ENCODE measurements around the gene PSG7. TPM values are rescaled to one million over a fixed set of nuclear protein-coding genes. Genes with fewer than 3 reads are reported as not detected.
"Not testable (repeated sequence)": the region's sequence is repeated elsewhere in the genome, so short reads cannot be mapped to it uniquely, and the experiment has no call there.

The PSG7 gene
- total RNA-seq = not detected

GRCh38 chr19:42937107-42937506 lies at the start of gene PSG7:
Gene PSG7, minus strand, starts transcription at chr19:42937207. Its CDS starts 131 bp downstream, at chr19:42937076.
- DNase-seq (ENCODE audit: low read depth in 2 of 3, low spot score in 2 of 3) = not testable (repeated sequence)

- no peak for DNase-seq (ENCODE audit: low read depth in 2 of 3, low spot score in 2 of 3)
These were observed 48.6 kb upstream of the PSG7 start for GRCh38 chr19:42985588-42985987.

- DNase-seq (ENCODE audit: low read depth in 2 of 3, low spot score in 2 of 3) = not testable (repeated sequence)
These were observed 45.1 kb upstream of the PSG7 start for GRCh38 chr19:42982111-42982510.

- DNase-seq (ENCODE audit: low read depth in 2 of 3, low spot score in 2 of 3) = not testable (repeated sequence)
These were observed 34.4 kb upstream of the PSG7 start for GRCh38 chr19:42971451-42971850.

- no peak for DNase-seq (ENCODE audit: low read depth in 2 of 3, low spot score in 2 of 3)
These were observed 28.2 kb upstream of the PSG7 start for GRCh38 chr19:42965176-42965575.

GRCh38 chr19:42961119-42961518 lies 24.1 kb upstream of the PSG7 start:
- DNase-seq (ENCODE audit: low read depth in 2 of 3, low spot score in 2 of 3) = no peak

- not testable (repeated sequence) for DNase-seq (ENCODE audit: low read depth in 2 of 3, low spot score in 2 of 3)
These were observed 15.1 kb upstream of the PSG7 start for GRCh38 chr19:42952126-42952525.

- not testable (repeated sequence) for DNase-seq (ENCODE audit: low read depth in 2 of 3, low spot score in 2 of 3)
These were observed 14.5 kb upstream of the PSG7 start for GRCh38 chr19:42951476-42951875.

GRCh38 chr19:42942187-42942789 lies 5.3 kb upstream of the PSG7 start:
- DNase-seq (ENCODE audit: low read depth in 2 of 3, low spot score in 2 of 3) = no peak

- not testable (repeated sequence) for DNase-seq (ENCODE audit: low read depth in 2 of 3, low spot score in 2 of 3)
These were observed 2.3 kb downstream of the PSG7 start for GRCh38 chr19:42934726-42935125.

- not testable (repeated sequence) for DNase-seq (ENCODE audit: low read depth in 2 of 3, low spot score in 2 of 3)
These were observed 2.8 kb downstream of the PSG7 start for GRCh38 chr19:42934183-42934582.

- not testable (repeated sequence) for DNase-seq (ENCODE audit: low read depth in 2 of 3, low spot score in 2 of 3)
These were observed 3.6 kb downstream of the PSG7 start for GRCh38 chr19:42933412-42933811.

- DNase-seq (ENCODE audit: low read depth in 2 of 3, low spot score in 2 of 3) = not testable (repeated sequence)
These were observed 4.4 kb downstream of the PSG7 start for GRCh38 chr19:42932485-42933101.

- DNase-seq (ENCODE audit: low read depth in 2 of 3, low spot score in 2 of 3) = not testable (repeated sequence)
These were observed 6.8 kb downstream of the PSG7 start for GRCh38 chr19:42930214-42930613.

- no peak for DNase-seq (ENCODE audit: low read depth in 2 of 3, low spot score in 2 of 3)
These were observed 8.1 kb downstream of the PSG7 start for GRCh38 chr19:42928896-42929295.

GRCh38 chr19:42926781-42927180 lies 10.2 kb downstream of the PSG7 start:
- DNase-seq (ENCODE audit: low read depth in 2 of 3, low spot score in 2 of 3) = no peak

- peak in 2 of 3 donors; percentile 3 to 4 for DNase-seq (ENCODE audit: low read depth in 2 of 3, low spot score in 2 of 3)
These were observed 13.9 kb downstream of the PSG7 start for GRCh38 chr19:42923106-42923505.

GRCh38 chr19:42920971-42921370 lies 16.0 kb downstream of the PSG7 start:
- not testable (repeated sequence) for DNase-seq (ENCODE audit: low read depth in 2 of 3, low spot score in 2 of 3)

GRCh38 chr19:42919757-42920079 lies 17.3 kb downstream of the PSG7 start:
- DNase-seq (ENCODE audit: low read depth in 2 of 3, low spot score in 2 of 3) = no peak

- DNase-seq (ENCODE audit: low read depth in 2 of 3, low spot score in 2 of 3) = not testable (repeated sequence)
These were observed 17.8 kb downstream of the PSG7 start for GRCh38 chr19:42919070-42919756.

GRCh38 chr19:42918377-42919069 lies 18.5 kb downstream of the PSG7 start:
- DNase-seq (ENCODE audit: low read depth in 2 of 3, low spot score in 2 of 3) = not testable (repeated sequence)
